ENCODE measurements around the gene OR52W1. TPM values are rescaled to one million over a fixed set of nuclear protein-coding genes. Genes with fewer than 3 reads are reported as not detected.

The OR52W1 gene
- total RNA-seq, 4 donors from 2014 or later, result not detected

GRCh38 chr11:6175440-6175839 is 23.6 kb upstream of the OR52W1 start:
- intact Hi-C loops (cut with DNase I; ENCODE audit: low total_unique reads), result no loop called here
- no peaks in the 10 kb centered on the region for H3K27me3 ChIP-seq
- H3K4me1 ChIP-seq, result no peaks in the 10 kb centered on the region
- TF ChIP-seq CTCF (IDR thresholded peaks at IDR 0.05), result no peak
- TF ChIP-seq POLR2A (IDR thresholded peaks at IDR 0.05), result no peak
- H3K4me3 ChIP-seq, result no peak overlapping the region
- no peaks in the 10 kb centered on the region for H3K9me3 ChIP-seq
- H3K36me3 ChIP-seq, result no peaks in the 10 kb centered on the region
- no peak overlapping the region for H3K27ac ChIP-seq
- DNase-seq, result no peak

- no peak for DNase-seq
- no peaks in the 10 kb centered on the region for H3K27me3 ChIP-seq
- intact Hi-C loops (cut with DNase I; ENCODE audit: low total_unique reads), result no loop called here
- H3K27ac ChIP-seq, result no peak overlapping the region
- TF ChIP-seq CTCF (IDR thresholded peaks at IDR 0.05), result no peak
- TF ChIP-seq POLR2A (IDR thresholded peaks at IDR 0.05), result no peak
- no peaks in the 10 kb centered on the region for H3K4me1 ChIP-seq
- H3K9me3 ChIP-seq, result no peaks in the 10 kb centered on the region
- H3K4me3 ChIP-seq, result no peak overlapping the region
- no peaks in the 10 kb centered on the region for H3K36me3 ChIP-seq
Measured at GRCh38 chr11:6191742-6192141, 7.3 kb upstream of the OR52W1 start.

GRCh38 chr11:6194065-6194581 is 4.9 kb upstream of the OR52W1 start:
- no peak for DNase-seq
- H3K27me3 ChIP-seq, result no peaks in the 10 kb centered on the region
- H3K4me3 ChIP-seq, result no peak overlapping the region
- H3K4me1 ChIP-seq, result no peaks in the 10 kb centered on the region
- TF ChIP-seq POLR2A (IDR thresholded peaks at IDR 0.05), result no peak
- no peak for TF ChIP-seq CTCF (IDR thresholded peaks at IDR 0.05)
- no peaks in the 10 kb centered on the region for H3K9me3 ChIP-seq
- no peaks in the 10 kb centered on the region for H3K36me3 ChIP-seq
- no peak overlapping the region for H3K27ac ChIP-seq
- intact Hi-C loops (cut with DNase I; ENCODE audit: low total_unique reads), result no loop called here

GRCh38 chr11:6196396-6196795 is 2.6 kb upstream of the OR52W1 start:
- Histone ChIP-seq H3K4me3 (no peak overlapping the region), H3K4me1 (no peaks in the 10 kb centered on the region), H3K9me3 (no peaks in the 10 kb centered on the region), H3K27me3 (no peaks in the 10 kb centered on the region), H3K27ac (no peak overlapping the region), H3K36me3 (no peaks in the 10 kb centered on the region)
- no peak for TF ChIP-seq CTCF (IDR thresholded peaks at IDR 0.05)
- TF ChIP-seq POLR2A (IDR thresholded peaks at IDR 0.05), result no peak
- intact Hi-C loops (cut with DNase I; ENCODE audit: low total_unique reads), result no loop called here
- no peak for DNase-seq

- H3K9me3 ChIP-seq, result no peaks in the 10 kb centered on the region
- no peak overlapping the region for H3K4me3 ChIP-seq
- no peak overlapping the region for H3K27ac ChIP-seq
- H3K36me3 ChIP-seq, result no peaks in the 10 kb centered on the region
- DNase-seq, result no peak
- no peaks in the 10 kb centered on the region for H3K27me3 ChIP-seq
- H3K4me1 ChIP-seq, result no peaks in the 10 kb centered on the region
- intact Hi-C loops (cut with DNase I; ENCODE audit: low total_unique reads), result no loop called here
- TF ChIP-seq POLR2A (IDR thresholded peaks at IDR 0.05) (no peak), CTCF (IDR thresholded peaks at IDR 0.05) (no peak)
Measured at GRCh38 chr11:6197466-6198200, 1.4 kb upstream of the OR52W1 start.
